Suprapubic skin (tissue), 3 donors: ENCODE results near the gene NECTIN3.

Experiments used
- CTCF ChIP-seq, 2 donors: fragments of 200-600 bp in 1 of 2; fragments of 450-650 bp in 1 of 2; sonication (generic) in 1 of 2; IDR thresholded peaks; one replicate each; pipeline ENCODE4 v1.5.1; 2016 to 2019; ENCODE audit warnings: antibody characterized with exemption in 2 of 2, mild to moderate bottlenecking in 1 of 2, moderate library complexity in 1 of 2
- EP300 ChIP-seq: sonication (generic); formaldehyde crosslinking; IDR thresholded peaks from one replicate; pipeline ENCODE4 v1.6.1; 2017; ENCODE audit warnings: antibody characterized with exemption

DNA sequence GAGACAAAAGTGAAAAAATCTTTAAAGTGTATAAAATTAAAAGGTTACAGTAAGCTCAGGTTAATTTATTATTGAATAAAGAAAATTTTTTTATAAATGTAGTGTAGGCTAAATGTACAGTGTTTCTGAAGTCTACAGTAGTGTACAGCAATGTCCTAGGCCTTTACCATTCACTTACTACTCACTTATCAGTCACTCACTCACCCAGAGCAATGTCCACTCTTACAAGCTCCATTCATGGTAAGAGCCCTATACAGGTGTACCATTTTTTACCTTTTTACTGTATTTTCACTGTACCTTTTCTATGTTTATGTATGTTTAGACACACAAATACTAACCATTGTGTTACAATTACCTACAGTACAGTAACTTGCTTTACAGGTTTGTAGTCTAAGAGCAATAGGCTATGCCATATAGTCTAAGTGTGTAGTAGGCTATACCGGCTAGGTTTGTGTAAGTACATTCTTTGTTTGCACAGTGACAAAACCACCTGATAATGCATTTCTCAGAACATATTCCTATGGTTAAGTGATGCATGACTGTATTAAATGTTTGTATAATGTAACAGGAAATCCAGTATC is 38.1 kb upstream of the NECTIN3 start:
- TF ChIP-seq CTCF (IDR thresholded peaks at IDR 0.05) (no peak), EP300 (no peak)
